ENCODE measurements around the gene DDX28.

DDX28 gene

GRCh38 chr16:68022728-68023537 is at the start of gene DDX28, which contains the start of gene DUS2:
DDX28 (minus strand) TSS chr16:68023232; CDS start chr16:68023202, 30 bp downstream.
DUS2 (plus strand) TSS chr16:68023284; CDS start chr16:68038024, 14,740 bp downstream.
- DNase-seq: no peak

GRCh38 chr16:68072038-68072695 is 49.1 kb upstream of the DDX28 start:
- no peak for DNase-seq

- no peak for DNase-seq
These were observed 48.5 kb upstream of the DDX28 start for GRCh38 chr16:68071518-68071901.

- no peak for DNase-seq
These were observed 47.9 kb upstream of the DDX28 start for GRCh38 chr16:68070806-68071517.

GRCh38 chr16:68070249-68070730 is 47.3 kb upstream of the DDX28 start:
- DNase-seq: no peak

- DNase-seq: no peak
These were observed 46.6 kb upstream of the DDX28 start for GRCh38 chr16:68069511-68070248.

GRCh38 chr16:68068926-68069325 is 45.9 kb upstream of the DDX28 start:
- no peak for DNase-seq

GRCh38 chr16:68066763-68067162 is 43.7 kb upstream of the DDX28 start:
- no peak for DNase-seq

- no peak for DNase-seq
These were observed 42.8 kb upstream of the DDX28 start for GRCh38 chr16:68065716-68066305.

GRCh38 chr16:68064791-68065365 is 41.8 kb upstream of the DDX28 start:
- no peak for DNase-seq

GRCh38 chr16:68062910-68063393 is 39.9 kb upstream of the DDX28 start:
- no peak for DNase-seq

- no peak for DNase-seq
These were observed 38.4 kb upstream of the DDX28 start for GRCh38 chr16:68061396-68061795.

GRCh38 chr16:68059804-68060203 is 36.8 kb upstream of the DDX28 start:
- no peak for DNase-seq

- no peak for DNase-seq
These were observed 32.4 kb upstream of the DDX28 start for GRCh38 chr16:68055395-68055794.

- no peak for DNase-seq
These were observed 26.4 kb upstream of the DDX28 start for GRCh38 chr16:68049449-68049848.

GRCh38 chr16:68047987-68048386 is 25.0 kb upstream of the DDX28 start:
- no peak for DNase-seq

GRCh38 chr16:68046106-68046505 is 23.1 kb upstream of the DDX28 start:
- DNase-seq: no peak

- no peak for DNase-seq
These were observed 18.8 kb upstream of the DDX28 start for GRCh38 chr16:68041783-68042182.

GRCh38 chr16:68040506-68041288 is 17.7 kb upstream of the DDX28 start:
- no peak for DNase-seq

- no peak for DNase-seq
These were observed 15.0 kb upstream of the DDX28 start for GRCh38 chr16:68037841-68038597.

Measured in NCI-H2081 treated with DMSO at 0.1 percent for 48 hours (cell line).